ENCODE data around the gene MTUS2. TPM values are rescaled to one million over a fixed set of nuclear protein-coding genes. Genes with fewer than 3 reads are reported as not detected.

MTUS2 gene
- total and polyA plus RNA-seq, 2 experiments from 2014 or later = 0.27 to 0.38 TPM

DNA sequence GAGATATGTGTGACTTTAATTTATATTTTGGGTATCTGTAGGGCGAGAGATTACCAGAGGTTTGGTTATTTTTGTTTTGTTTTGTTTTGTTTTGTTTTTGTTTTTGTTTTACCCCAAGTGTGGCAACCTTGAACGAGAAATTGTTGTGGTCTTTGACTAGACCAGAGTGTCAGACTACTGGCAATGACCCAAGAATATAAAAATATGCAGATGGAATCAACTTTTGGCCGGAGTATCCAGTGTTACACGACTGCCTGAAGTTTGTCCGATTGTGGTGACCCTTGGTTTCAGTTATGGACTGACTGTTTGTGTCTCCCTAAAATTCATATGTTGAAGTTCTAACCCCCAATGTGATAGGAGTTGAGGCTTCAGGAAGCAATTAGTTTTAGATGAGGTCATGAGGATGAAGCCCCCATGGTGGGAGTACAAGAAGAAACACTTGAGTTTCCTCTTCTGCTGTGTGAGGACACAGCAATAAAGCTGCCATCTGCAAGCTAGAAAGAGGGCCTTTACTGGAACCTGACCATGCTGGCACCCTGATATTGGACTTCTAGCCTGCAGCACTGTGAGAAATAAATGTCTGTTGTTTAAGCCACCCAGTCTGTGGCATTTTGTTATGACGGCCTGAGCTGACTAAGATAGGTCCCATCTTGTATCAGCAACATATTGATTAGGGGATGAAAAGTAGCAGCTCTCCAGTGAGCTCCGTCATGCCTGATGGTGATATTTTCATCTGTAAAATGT, 261.7 kb downstream of the MTUS2 start (continued):
- TF ChIP-seq CTCF (conservative IDR thresholded peaks at IDR 0.05; ENCODE audit: low read depth in 2 of 2) = no peak
- no peak for TF ChIP-seq NANOG (IDR thresholded peaks at IDR 0.05; ENCODE audit: borderline replicate concordance)

- no peak overlapping the region for H3K4me3 ChIP-seq
- no peak overlapping the region for H3K27ac ChIP-seq (ENCODE audit: low read depth)
- Mint-ChIP-seq H3K4me3 (no peak overlapping the region), H3K9me3 (no peaks in the 10 kb centered on the region), H3K27me3 (ENCODE audit: insufficient read depth, low read depth, poor library complexity) (peaks cover 2% of the 10 kb centered on the region), H3K27ac (no peak overlapping the region), H3K36me3 (ENCODE audit: low read depth) (no peaks in the 10 kb centered on the region), H3K4me1 (no peaks in the 10 kb centered on the region)
- no peaks in the 10 kb centered on the region for H3K4me1 ChIP-seq (ENCODE audit: insufficient read depth)
- no peak overlapping the region for H3K4me2 ChIP-seq
- no peaks in the 10 kb centered on the region for H3K27me3 ChIP-seq (ENCODE audit: insufficient read depth)
- no peaks in the 10 kb centered on the region for H3K9me2 ChIP-seq (ENCODE audit: insufficient read depth)
- ATAC-seq = no peak
- no peak overlapping the region for H2AFZ ChIP-seq
- H3K36me3 ChIP-seq (ENCODE audit: insufficient read depth) = no peaks in the 10 kb centered on the region
- DNase-seq (ENCODE audit: low spot score) = no peak
- no peaks in the 10 kb centered on the region for H3F3A ChIP-seq (replicated peaks; ENCODE audit: low read depth)
- no peaks in the 10 kb centered on the region for H3K79me2 ChIP-seq (replicated peaks; ENCODE audit: insufficient read depth)
- H4K20me1 ChIP-seq (replicated peaks; ENCODE audit: insufficient read depth) = no peaks in the 10 kb centered on the region
- no peak for TF ChIP-seq NANOG (IDR thresholded peaks at IDR 0.05; ENCODE audit: borderline replicate concordance)
- TF ChIP-seq JUNB (IDR thresholded peaks at IDR 0.05; ENCODE audit: unreplicated experiment) = no peak
- no peak for TF ChIP-seq REST (IDR thresholded peaks at IDR 0.05; ENCODE audit: unreplicated experiment)
- TF ChIP-seq STAT1 (IDR thresholded peaks at IDR 0.05; ENCODE audit: unreplicated experiment) = no peak
- TF ChIP-seq, protein P1, sequence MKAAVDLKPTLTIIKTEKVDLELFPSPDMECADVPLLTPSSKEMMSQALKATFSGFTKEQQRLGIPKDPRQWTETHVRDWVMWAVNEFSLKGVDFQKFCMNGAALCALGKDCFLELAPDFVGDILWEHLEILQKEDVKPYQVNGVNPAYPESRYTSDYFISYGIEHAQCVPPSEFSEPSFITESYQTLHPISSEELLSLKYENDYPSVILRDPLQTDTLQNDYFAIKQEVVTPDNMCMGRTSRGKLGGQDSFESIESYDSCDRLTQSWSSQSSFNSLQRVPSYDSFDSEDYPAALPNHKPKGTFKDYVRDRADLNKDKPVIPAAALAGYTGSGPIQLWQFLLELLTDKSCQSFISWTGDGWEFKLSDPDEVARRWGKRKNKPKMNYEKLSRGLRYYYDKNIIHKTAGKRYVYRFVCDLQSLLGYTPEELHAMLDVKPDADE (IDR thresholded peaks at IDR 0.05) = no peak
- TF ChIP-seq EZH2 (IDR thresholded peaks at IDR 0.05; ENCODE audit: low read depth, unreplicated experiment) = no peak
- TF ChIP-seq CTCF (conservative IDR thresholded peaks at IDR 0.05; ENCODE audit: low read depth in 2 of 2) = no peak
- TF ChIP-seq ZNF331 (CRISPR knock-in tag; IDR thresholded peaks at IDR 0.05; ENCODE audit: low read depth) = no peak
Measured at GRCh38 chr13:29099781-29100406, 279.8 kb downstream of the MTUS2 start.
